Activated naive CD4-positive, alpha-beta T cell (primary cell): Measurements from ENCODE around the gene FKBP4.
A peak's percentile ranks its signal among the peaks of the same experiment; 100 is the strongest.

Experiments
- DNase-seq, 4 experiments: peaks; one replicate each; lab custom pipeline; 2025; lab: John Stamatoyannopoulos, UW

FKBP4 gene

GRCh38 chr12:2783936-2784600 lies 10.7 kb upstream of the FKBP4 start:
- DNase-seq: peak in 2 of 4 experiments; percentile 15 to 21

- DNase-seq: no peak
These were observed 9.8 kb upstream of the FKBP4 start for GRCh38 chr12:2785017-2785416.

- DNase-seq: no peak
These were observed 3.7 kb upstream of the FKBP4 start for GRCh38 chr12:2791089-2791488.

GRCh38 chr12:2792671-2793500 lies 1.9 kb upstream of the FKBP4 start:
- DNase-seq: no peak

- no peak for DNase-seq
These were observed 1.2 kb upstream of the FKBP4 start for GRCh38 chr12:2793561-2793960.

GRCh38 chr12:2794191-2794735 lies 507 bp upstream of the FKBP4 start:
- peak in 1 of 4 experiments; percentile 29 for DNase-seq

- peak; percentile 24 to 69 (median 43) for DNase-seq
These were observed 769 bp downstream of the FKBP4 start for GRCh38 chr12:2795291-2796186.

GRCh38 chr12:2796187-2796666 lies 1.5 kb downstream of the FKBP4 start:
- no peak for DNase-seq

GRCh38 chr12:2797721-2798418 lies 3.1 kb downstream of the FKBP4 start:
- no peak for DNase-seq

- no peak for DNase-seq
These were observed 5.3 kb downstream of the FKBP4 start for GRCh38 chr12:2800046-2800570.

GRCh38 chr12:2801044-2801783 lies 6.4 kb downstream of the FKBP4 start:
- no peak for DNase-seq

- no peak for DNase-seq
These were observed 9.0 kb downstream of the FKBP4 start for GRCh38 chr12:2803635-2804392.

GRCh38 chr12:2804393-2805142 lies 9.8 kb downstream of the FKBP4 start:
- DNase-seq: no peak

- DNase-seq: no peak
These were observed 10.4 kb downstream of the FKBP4 start for GRCh38 chr12:2805143-2805520.

- DNase-seq: no peak
These were observed 11.9 kb downstream of the FKBP4 start for GRCh38 chr12:2806700-2807099.

GRCh38 chr12:2811801-2812200 lies 17.0 kb downstream of the FKBP4 start:
- DNase-seq: no peak

- peak; percentile 86 to 94 (median 92) for DNase-seq
These were observed 17.8 kb downstream of the FKBP4 start, which contains the start of gene ITFG2 for GRCh38 chr12:2812290-2813213. TSS of gene ITFG2 (plus strand) at chr12:2812668. CDS start at chr12:2812761, 93 bp downstream.
